ENCODE measurements around the gene PAK5.

The PAK5 gene

GRCh38 chr20:9566977-9567376 lies 271.9 kb downstream of the PAK5 start:
- TF ChIP-seq REST (IDR thresholded peaks at IDR 0.05; ENCODE audit: insufficient read depth in 1 of 2, low read depth in 2 of 2, low read length in 2 of 2) (no peak), FOXP2 (optimal IDR thresholded peaks at IDR 0.05; ENCODE audit: borderline replicate concordance, extremely low read depth, extremely low read length, insufficient read depth) (no peak), POLR2AphosphoS5 (IDR thresholded peaks at IDR 0.05; ENCODE audit: low read depth, low read length) (no peak), TAF1 (IDR thresholded peaks at IDR 0.05; ENCODE audit: borderline replicate concordance, insufficient read depth, low read length) (no peak), SIN3A (IDR thresholded peaks at IDR 0.05; ENCODE audit: borderline replicate concordance, insufficient read depth, low read length) (no peak)

GRCh38 chr20:9565910-9566550 lies 272.8 kb downstream of the PAK5 start:
- no peak for TF ChIP-seq TAF1 (IDR thresholded peaks at IDR 0.05; ENCODE audit: borderline replicate concordance, insufficient read depth, low read length)
- no peak for TF ChIP-seq POLR2AphosphoS5 (IDR thresholded peaks at IDR 0.05; ENCODE audit: low read depth, low read length)
- TF ChIP-seq SIN3A (IDR thresholded peaks at IDR 0.05; ENCODE audit: borderline replicate concordance, insufficient read depth, low read length) = no peak
- TF ChIP-seq FOXP2 (optimal IDR thresholded peaks at IDR 0.05; ENCODE audit: borderline replicate concordance, extremely low read depth, extremely low read length, insufficient read depth) = no peak

GRCh38 chr20:9557411-9557810 lies 281.5 kb downstream of the PAK5 start:
- no peak for TF ChIP-seq SIN3A (IDR thresholded peaks at IDR 0.05; ENCODE audit: borderline replicate concordance, insufficient read depth, low read length)
- TF ChIP-seq POLR2AphosphoS5 (IDR thresholded peaks at IDR 0.05; ENCODE audit: low read depth, low read length) = no peak
- TF ChIP-seq TAF1 (IDR thresholded peaks at IDR 0.05; ENCODE audit: borderline replicate concordance, insufficient read depth, low read length) = no peak
- TF ChIP-seq REST (IDR thresholded peaks at IDR 0.05; ENCODE audit: insufficient read depth in 1 of 2, low read depth in 2 of 2, low read length in 2 of 2) = no peak
- no peak for TF ChIP-seq FOXP2 (optimal IDR thresholded peaks at IDR 0.05; ENCODE audit: borderline replicate concordance, extremely low read depth, extremely low read length, insufficient read depth)

- TF ChIP-seq TAF1 (IDR thresholded peaks at IDR 0.05; ENCODE audit: borderline replicate concordance, insufficient read depth, low read length) (no peak), REST (IDR thresholded peaks at IDR 0.05; ENCODE audit: insufficient read depth in 1 of 2, low read depth in 2 of 2, low read length in 2 of 2) (no peak), POLR2AphosphoS5 (IDR thresholded peaks at IDR 0.05; ENCODE audit: low read depth, low read length) (no peak), SIN3A (IDR thresholded peaks at IDR 0.05; ENCODE audit: borderline replicate concordance, insufficient read depth, low read length) (no peak), FOXP2 (optimal IDR thresholded peaks at IDR 0.05; ENCODE audit: borderline replicate concordance, extremely low read depth, extremely low read length, insufficient read depth) (no peak)
Observed at GRCh38 chr20:9555781-9556180, 283.1 kb downstream of the PAK5 start.

- TF ChIP-seq REST (IDR thresholded peaks at IDR 0.05; ENCODE audit: insufficient read depth in 1 of 2, low read depth in 2 of 2, low read length in 2 of 2) (no peak), FOXP2 (optimal IDR thresholded peaks at IDR 0.05; ENCODE audit: borderline replicate concordance, extremely low read depth, extremely low read length, insufficient read depth) (no peak), POLR2AphosphoS5 (IDR thresholded peaks at IDR 0.05; ENCODE audit: low read depth, low read length) (no peak), SIN3A (IDR thresholded peaks at IDR 0.05; ENCODE audit: borderline replicate concordance, insufficient read depth, low read length) (no peak), TAF1 (IDR thresholded peaks at IDR 0.05; ENCODE audit: borderline replicate concordance, insufficient read depth, low read length) (no peak)
Observed at GRCh38 chr20:9551808-9552550, 286.9 kb downstream of the PAK5 start.

All from PFSK-1 (cell line).